ENCODE results near the gene SORBS1.
"Not testable (repeated sequence)": the region's sequence is repeated elsewhere in the genome, so short reads cannot be mapped to it uniquely, and the experiment has no call there.

Gene SORBS1

GRCh38 chr10:95356190-95356955 lies 204.8 kb downstream of the SORBS1 start:
- no peak overlapping the region for H3K4me3 ChIP-seq (ENCODE audit: low read depth, low read length)

GRCh38 chr10:95355301-95355700 lies 205.9 kb downstream of the SORBS1 start:
- H3K4me3 ChIP-seq (ENCODE audit: low read depth, low read length), result no peak overlapping the region

DNA sequence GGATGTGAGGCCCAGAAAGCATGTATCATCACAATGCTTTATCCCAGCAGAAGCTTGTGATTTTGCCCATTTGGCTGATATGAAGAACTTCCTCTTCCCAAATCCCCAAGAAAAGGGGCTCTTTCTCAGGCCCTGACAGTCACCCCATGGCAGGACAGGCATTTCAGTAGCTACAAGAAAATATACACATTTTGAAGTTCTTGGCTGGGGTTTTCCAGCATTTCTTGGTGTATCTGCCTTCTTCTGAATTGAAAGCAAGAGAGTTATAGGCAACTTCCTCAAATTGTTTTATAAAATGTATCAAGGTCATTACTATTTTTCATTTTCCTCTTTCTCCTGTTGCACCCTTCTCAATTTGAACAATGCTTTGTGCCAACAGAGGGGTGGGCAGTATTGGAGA lies 207.1 kb downstream of the SORBS1 start:
- H3K4me3 ChIP-seq (ENCODE audit: low read depth, low read length), result no peak overlapping the region

DNA sequence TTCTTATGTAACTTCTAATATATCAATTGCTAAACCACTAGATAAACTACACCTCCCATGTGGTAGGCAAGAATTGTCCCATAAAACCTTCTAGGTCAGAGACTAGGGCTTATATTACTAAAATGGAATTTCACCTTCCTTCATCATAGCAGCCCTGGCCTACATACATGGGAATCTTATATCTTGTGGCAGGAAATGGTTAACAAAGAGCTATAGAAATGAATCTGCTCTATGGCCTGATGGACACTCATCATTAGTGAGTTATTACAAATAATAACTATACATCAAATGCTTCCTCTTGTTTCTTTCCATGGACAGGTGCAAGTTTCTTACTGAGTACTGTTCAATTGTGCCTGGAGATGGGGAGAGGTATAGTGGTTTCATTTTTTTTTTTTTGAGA lies 208.0 kb downstream of the SORBS1 start:
- H3K4me3 ChIP-seq (ENCODE audit: low read depth, low read length), result no peak overlapping the region

GRCh38 chr10:95352684-95353083 lies 208.5 kb downstream of the SORBS1 start:
- H3K4me3 ChIP-seq (ENCODE audit: low read depth, low read length), result no peak overlapping the region

DNA sequence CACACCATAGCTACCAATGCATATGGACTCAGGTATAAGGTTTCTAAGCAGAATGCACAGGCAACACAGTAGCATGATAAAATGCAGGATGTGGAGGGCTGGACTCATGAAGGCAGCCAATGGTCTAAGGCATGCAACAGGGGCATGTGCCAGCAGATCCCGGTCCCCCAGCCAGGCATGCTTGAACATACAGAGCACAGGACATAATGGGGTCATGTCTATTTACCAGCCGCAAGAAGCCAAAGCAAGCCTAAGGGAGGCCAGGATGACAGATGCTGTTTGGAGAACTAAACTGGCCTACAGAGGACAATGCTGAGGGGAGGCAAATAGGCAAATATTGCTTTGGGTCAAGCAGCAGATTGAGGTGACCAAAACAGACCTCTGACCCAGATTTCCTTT lies 210.3 kb downstream of the SORBS1 start:
- no peak overlapping the region for H3K4me3 ChIP-seq (ENCODE audit: low read depth, low read length)

GRCh38 chr10:95350219-95350829 lies 210.8 kb downstream of the SORBS1 start:
- H3K4me3 ChIP-seq (ENCODE audit: low read depth, low read length), result no peak overlapping the region

- H3K4me3 ChIP-seq (ENCODE audit: low read depth, low read length), result not testable (repeated sequence)
These were observed 213.8 kb downstream of the SORBS1 start for GRCh38 chr10:95347402-95347766.

DNA sequence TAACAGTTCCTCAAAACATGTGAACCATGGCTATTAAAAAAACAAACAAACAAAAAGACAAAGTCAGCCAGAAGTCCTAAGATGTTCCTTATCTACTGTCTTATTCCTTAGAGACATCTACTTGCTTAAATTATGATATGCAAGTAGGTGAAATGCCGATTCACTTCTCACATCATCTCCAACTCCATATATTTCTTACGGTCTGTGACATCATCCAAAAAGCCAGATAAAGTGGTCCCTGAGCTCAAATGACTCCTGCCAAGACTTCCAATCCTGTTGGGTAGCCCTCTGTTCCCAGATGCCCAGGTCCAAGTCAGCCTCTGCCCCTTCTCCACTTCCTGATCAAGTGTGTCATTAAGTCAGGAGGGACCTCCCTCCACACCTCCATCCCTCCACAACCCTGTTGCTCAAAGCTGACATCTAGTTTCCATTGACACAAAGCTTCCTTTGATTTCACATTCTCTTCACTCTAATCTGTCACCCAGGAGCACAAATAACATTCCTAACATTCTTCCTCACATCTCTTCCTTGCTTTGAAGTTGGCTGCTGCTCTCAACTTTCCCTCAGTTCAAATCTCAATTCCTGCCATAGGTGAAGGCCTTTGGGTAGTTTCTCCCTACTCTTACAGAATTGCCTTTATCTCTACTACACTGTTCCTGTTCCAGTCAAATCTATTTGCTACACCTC lies 214.3 kb downstream of the SORBS1 start:
- no peak overlapping the region for H3K4me3 ChIP-seq (ENCODE audit: low read depth, low read length)

- no peak overlapping the region for H3K4me3 ChIP-seq (ENCODE audit: low read depth, low read length)
These were observed 217.6 kb downstream of the SORBS1 start for GRCh38 chr10:95343573-95343972.

DNA sequence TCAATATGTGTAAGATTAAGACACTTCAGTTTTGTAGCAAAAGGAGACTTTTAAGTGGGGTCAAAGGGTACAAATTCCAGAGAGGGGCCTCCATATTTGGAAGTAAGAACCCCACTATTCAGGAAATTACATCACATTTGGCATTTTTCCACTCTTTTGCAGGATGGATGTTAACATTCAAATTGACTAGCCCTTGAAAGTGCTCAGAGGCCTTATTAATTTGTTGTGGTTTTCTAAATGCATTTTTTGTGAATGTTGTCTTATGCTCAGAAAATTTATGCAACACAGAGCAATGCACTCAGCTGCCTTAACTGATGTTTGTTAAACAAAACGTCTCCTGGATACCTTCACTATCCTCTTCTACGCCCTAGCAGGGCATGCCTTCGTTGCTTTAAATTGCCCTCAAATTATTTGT lies 219.4 kb downstream of the SORBS1 start:
- no peak overlapping the region for H3K4me3 ChIP-seq (ENCODE audit: low read depth, low read length)

DNA sequence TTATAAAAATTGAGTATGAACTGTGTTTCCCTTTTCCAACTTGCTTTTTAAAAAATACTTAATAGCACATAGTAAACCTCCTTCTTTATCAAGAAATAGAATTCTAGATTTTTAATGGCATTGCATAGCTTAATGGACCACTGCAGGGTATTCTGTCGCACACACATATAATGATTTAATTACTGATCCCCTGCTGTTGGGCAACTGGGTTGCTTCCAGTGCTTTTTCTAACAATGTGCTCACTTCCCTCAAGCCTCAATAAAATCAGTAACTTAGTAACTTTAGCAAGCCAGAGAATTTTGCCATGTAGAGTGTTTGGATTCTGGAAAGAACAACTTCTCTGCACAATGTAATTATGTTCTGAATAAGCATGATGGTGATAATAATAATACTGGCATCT lies 221.3 kb downstream of the SORBS1 start:
- H3K4me3 ChIP-seq (ENCODE audit: low read depth, low read length), result no peak overlapping the region

GRCh38 chr10:95337423-95338160 lies 223.6 kb downstream of the SORBS1 start:
- no peak overlapping the region for H3K4me3 ChIP-seq (ENCODE audit: low read depth, low read length)

DNA sequence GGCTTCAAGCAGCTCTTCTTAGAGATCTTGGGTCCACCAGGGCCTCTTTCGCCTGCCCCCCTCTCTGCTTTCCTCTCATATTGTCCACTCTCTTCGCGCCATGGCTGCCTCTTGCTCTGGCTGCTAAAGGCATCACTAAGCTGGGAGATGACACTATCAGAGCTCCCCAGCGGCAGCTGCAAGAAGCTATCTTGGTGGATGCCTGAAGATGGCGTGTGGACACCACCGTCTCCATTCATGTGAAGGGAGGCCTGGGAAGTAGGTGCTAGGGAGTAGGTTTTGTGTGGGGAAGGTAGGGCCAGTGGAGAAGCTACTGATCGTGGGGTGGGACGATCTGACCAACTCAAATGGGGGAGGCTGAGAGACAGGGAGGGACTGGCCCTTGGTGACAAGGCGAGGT lies 224.5 kb downstream of the SORBS1 start:
- H3K4me3 ChIP-seq (ENCODE audit: low read depth, low read length), result no peak overlapping the region

- no peak overlapping the region for H3K4me3 ChIP-seq (ENCODE audit: low read depth, low read length)
These were observed 225.1 kb downstream of the SORBS1 start for GRCh38 chr10:95335933-95336699.

DNA sequence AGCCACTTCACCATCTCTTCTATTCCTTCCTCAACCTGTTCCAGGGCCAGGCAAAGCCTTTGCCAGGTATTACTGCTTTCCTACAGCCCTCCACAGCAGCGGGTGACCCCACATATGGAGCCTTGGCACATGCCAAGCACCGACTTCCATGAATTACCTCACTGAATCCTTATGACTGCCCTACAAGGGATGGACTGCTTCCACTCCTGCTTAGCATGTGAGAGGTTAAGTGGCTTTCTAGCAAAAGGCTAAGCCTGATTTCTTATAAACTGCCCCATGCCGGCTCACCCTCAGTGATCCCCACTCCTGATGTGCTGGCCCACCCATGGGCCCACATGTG lies 226.4 kb downstream of the SORBS1 start:
- no peak overlapping the region for H3K4me3 ChIP-seq (ENCODE audit: low read depth, low read length)

GRCh38 chr10:95333997-95334804 lies 227.0 kb downstream of the SORBS1 start:
- no peak overlapping the region for H3K4me3 ChIP-seq (ENCODE audit: low read depth, low read length)

- H3K4me3 ChIP-seq (ENCODE audit: low read depth, low read length), result no peak overlapping the region
These were observed 228.4 kb downstream of the SORBS1 start for GRCh38 chr10:95332666-95333249.

DNA sequence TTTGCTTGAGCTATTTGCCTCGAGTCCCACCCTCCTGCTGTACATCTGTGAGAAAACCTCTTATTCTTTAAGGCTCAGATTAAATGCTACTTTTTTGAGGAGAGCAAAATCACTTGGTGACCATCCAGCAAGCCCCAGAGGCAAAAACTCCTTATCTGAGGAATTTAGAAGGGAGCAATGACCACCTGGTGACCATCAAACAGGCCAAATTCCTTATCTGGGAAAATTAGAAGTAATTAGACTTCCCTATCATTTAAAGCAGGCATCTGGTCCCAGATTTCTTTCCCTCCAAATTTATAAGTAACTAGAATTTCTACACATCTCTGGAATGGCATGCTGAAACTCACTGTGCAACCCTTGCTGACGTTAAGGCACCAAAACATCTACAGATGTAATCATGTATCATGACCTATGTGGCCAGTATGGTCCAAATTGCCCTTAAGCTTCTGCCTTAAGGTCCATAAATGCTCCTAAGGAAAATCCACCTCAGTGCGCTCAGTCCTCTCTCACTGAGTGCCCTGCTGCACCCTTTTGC lies 229.5 kb downstream of the SORBS1 start:
- no peak overlapping the region for H3K4me3 ChIP-seq (ENCODE audit: low read depth, low read length)
